ENCODE data around the gene LIX1. TPM values are rescaled to one million over a fixed set of nuclear protein-coding genes. Genes with fewer than 3 reads are reported as not detected.
A peak's percentile ranks its signal among the peaks of the same experiment; 100 is the strongest.

LIX1 gene
- total RNA-seq, 1 experiment from 2014 or later: not detected

DNA sequence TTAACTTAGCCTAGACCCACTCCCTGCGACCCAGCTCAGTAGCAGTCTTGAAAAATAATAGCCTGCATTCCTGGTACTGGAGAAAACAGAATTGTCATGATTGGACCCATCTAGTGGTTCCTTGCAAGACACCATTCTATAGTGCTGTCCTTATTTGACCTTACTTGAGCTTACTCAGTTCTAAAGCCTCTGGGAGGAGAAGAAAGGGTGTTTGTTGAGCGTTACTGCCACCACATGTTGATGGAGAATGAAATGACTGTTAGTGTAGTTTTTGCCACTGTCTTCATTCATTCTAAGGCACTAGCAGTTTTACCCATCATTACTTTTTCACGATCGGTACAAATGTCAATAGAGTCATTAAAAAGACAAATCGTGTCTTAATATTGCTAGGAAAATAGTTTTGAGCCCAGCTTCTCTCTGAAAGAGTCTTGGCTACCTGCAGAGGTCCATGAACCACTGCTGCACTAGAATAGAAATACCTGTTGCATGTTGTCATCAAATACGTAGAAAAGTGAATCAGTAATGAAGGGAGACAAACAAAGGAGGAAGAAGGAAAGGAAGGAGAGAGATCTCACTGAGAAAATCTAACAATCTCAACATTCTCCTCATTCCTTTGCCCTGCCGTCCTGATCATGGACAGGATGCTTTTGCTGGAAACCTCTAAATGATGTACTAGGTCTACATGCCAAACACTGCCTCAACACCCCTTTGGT, 96.0 kb downstream of the LIX1 start (continued):
- TF ChIP-seq, protein P1, sequence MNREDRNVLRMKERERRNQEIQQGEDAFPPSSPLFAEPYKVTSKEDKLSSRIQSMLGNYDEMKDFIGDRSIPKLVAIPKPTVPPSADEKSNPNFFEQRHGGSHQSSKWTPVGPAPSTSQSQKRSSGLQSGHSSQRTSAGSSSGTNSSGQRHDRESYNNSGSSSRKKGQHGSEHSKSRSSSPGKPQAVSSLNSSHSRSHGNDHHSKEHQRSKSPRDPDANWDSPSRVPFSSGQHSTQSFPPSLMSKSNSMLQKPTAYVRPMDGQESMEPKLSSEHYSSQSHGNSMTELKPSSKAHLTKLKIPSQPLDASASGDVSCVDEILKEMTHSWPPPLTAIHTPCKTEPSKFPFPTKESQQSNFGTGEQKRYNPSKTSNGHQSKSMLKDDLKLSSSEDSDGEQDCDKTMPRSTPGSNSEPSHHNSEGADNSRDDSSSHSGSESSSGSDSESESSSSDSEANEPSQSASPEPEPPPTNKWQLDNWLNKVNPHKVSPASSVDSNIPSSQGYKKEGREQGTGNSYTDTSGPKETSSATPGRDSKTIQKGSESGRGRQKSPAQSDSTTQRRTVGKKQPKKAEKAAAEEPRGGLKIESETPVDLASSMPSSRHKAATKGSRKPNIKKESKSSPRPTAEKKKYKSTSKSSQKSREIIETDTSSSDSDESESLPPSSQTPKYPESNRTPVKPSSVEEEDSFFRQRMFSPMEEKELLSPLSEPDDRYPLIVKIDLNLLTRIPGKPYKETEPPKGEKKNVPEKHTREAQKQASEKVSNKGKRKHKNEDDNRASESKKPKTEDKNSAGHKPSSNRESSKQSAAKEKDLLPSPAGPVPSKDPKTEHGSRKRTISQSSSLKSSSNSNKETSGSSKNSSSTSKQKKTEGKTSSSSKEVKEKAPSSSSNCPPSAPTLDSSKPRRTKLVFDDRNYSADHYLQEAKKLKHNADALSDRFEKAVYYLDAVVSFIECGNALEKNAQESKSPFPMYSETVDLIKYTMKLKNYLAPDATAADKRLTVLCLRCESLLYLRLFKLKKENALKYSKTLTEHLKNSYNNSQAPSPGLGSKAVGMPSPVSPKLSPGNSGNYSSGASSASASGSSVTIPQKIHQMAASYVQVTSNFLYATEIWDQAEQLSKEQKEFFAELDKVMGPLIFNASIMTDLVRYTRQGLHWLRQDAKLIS (CRISPR knock-in tag; IDR thresholded peaks at IDR 0.05; ENCODE audit: borderline replicate concordance): no peak
- TF ChIP-seq CBFB (CRISPR knock-in tag; IDR thresholded peaks at IDR 0.05; ENCODE audit: low read depth) (no peak), NR1H2 (CRISPR knock-in tag; IDR thresholded peaks at IDR 0.05) (no peak), KAT7 (CRISPR knock-in tag; IDR thresholded peaks at IDR 0.05; ENCODE audit: borderline replicate concordance) (no peak), EMX1 (CRISPR knock-in tag; IDR thresholded peaks at IDR 0.05) (no peak), TEAD4 (CRISPR knock-in tag; IDR thresholded peaks at IDR 0.05) (no peak), ZNF219 (CRISPR knock-in tag; IDR thresholded peaks at IDR 0.05; ENCODE audit: borderline replicate concordance) (no peak)
- TF ChIP-seq, protein P2, sequence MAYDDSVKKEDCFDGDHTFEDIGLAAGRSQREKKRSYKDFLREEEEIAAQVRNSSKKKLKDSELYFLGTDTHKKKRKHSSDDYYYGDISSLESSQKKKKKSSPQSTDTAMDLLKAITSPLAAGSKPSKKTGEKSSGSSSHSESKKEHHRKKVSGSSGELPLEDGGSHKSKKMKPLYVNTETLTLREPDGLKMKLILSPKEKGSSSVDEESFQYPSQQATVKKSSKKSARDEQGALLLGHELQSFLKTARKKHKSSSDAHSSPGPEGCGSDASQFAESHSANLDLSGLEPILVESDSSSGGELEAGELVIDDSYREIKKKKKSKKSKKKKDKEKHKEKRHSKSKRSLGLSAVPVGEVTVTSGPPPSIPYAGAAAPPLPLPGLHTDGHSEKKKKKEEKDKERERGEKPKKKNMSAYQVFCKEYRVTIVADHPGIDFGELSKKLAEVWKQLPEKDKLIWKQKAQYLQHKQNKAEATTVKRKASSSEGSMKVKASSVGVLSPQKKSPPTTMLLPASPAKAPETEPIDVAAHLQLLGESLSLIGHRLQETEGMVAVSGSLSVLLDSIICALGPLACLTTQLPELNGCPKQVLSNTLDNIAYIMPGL (CRISPR knock-in tag; IDR thresholded peaks at IDR 0.05): no peak

GRCh38 chr5:97044052-97044451, 98.4 kb downstream of the LIX1 start:
- ATAC-seq (peak; percentile 97), DNase-seq (ENCODE audit: low spot score) (peak; percentile 76)
- H3K36me3 Mint-ChIP-seq: no peaks in the 10 kb centered on the region
- no peaks in the 10 kb centered on the region for H3K27me3 Mint-ChIP-seq (ENCODE audit: low read depth)
- H3K4me1 Mint-ChIP-seq: peaks cover 33% of the 10 kb centered on the region
- no peak overlapping the region; the same call in 1 of the 2 replicates for H3K27ac Mint-ChIP-seq
- POLR2A ChIA-PET: interaction anchor here (1.2 kb wide), 1 partner anchor 99 kb away, joined by 4 read pairs; the partner anchor contains the start of gene LIX1
- CTCF ChIA-PET: interaction anchor here (0.5 to 4.6 kb wide), 23 partner anchors 11 to 301 kb away, joined by 3 to 77 read pairs (median 4); partner anchors contain the start of genes LIX1, LNPEP and RIOK2
- no peaks in the 10 kb centered on the region for H3K9me3 Mint-ChIP-seq
- no peak overlapping the region for H3K4me3 Mint-ChIP-seq
- TF ChIP-seq NFATC4 (CRISPR knock-in tag; IDR thresholded peaks at IDR 0.05) (no peak), ATF3 (CRISPR knock-in tag; conservative IDR thresholded peaks at IDR 0.05) (no peak), MAX (CRISPR knock-in tag; IDR thresholded peaks at IDR 0.05) (no peak), KAT7 (CRISPR knock-in tag; IDR thresholded peaks at IDR 0.05; ENCODE audit: borderline replicate concordance) (no peak), IRF1 (CRISPR knock-in tag; IDR thresholded peaks at IDR 0.05) (no peak), ZBTB43 (CRISPR knock-in tag; IDR thresholded peaks at IDR 0.05) (no peak), SOX15 (CRISPR knock-in tag; IDR thresholded peaks at IDR 0.05) (no peak), CTCF (IDR thresholded peaks at IDR 0.05) (peak; percentile 30; the same call in 1 of the 2 replicates), ELF4 (CRISPR knock-in tag; IDR thresholded peaks at IDR 0.05; ENCODE audit: low read depth) (no peak), ATF2 (CRISPR knock-in tag; IDR thresholded peaks at IDR 0.05; ENCODE audit: borderline replicate concordance, low read depth) (no peak), ARID4B (CRISPR knock-in tag; IDR thresholded peaks at IDR 0.05; ENCODE audit: borderline replicate concordance) (no peak)
